IMR-90 (cell line): ENCODE data around the gene PLXNA1. TPM values are rescaled to one million over a fixed set of nuclear protein-coding genes. Genes with fewer than 3 reads are reported as not detected.

Experiments used
- ATAC-seq: fragments of 200-7000 bp; cut with Tn5 transposase; 2 replicates; pipeline ENCODE4 v1.9.1; 2020; ENCODE audit warnings: low read depth, mild to moderate bottlenecking, moderate library complexity
- BruUV-seq: library from RNA; stranded (reverse); fragments of 400-500 nt; replicated peaks from 2 replicates; lab custom pipeline; 2021; lab: Mats Ljungman, UMichigan
- CTCF ChIA-PET: fragments of 300-600 bp; formaldehyde crosslinking; extraction: SDS; loops from one replicate; lab custom pipeline; 2021; ENCODE audit warnings: antibody characterized with exemption; lab: Yijun Ruan, JAX
- POLR2A ChIA-PET: fragments of 300-600 bp; sonication (Branson Sonifier 250); formaldehyde crosslinking; loops from one replicate; lab custom pipeline; 2022; ENCODE audit warnings: antibody characterized with exemption; ENCODE audit not compliant: unreplicated experiment; lab: Charles Lee
- DNase-seq: peaks from one replicate; pipeline ENCODE4 v3.0.0; 2013
- H2AFZ ChIP-seq: replicated peaks from 2 replicates; pipeline ENCODE3; 2013; ENCODE audit warnings: low read length, mild to moderate bottlenecking; ENCODE audit not compliant: poor library complexity
- H2AK5ac ChIP-seq: 2 replicates; pipeline ENCODE4 v1.6.1; 2013; ENCODE audit warnings: low read depth, low read length, inconsistent platforms
- H2AK9ac ChIP-seq: replicated peaks from 2 replicates; pipeline ENCODE3; 2013; ENCODE audit warnings: mild to moderate bottlenecking, low read depth, low read length, moderate library complexity; ENCODE audit not compliant: poor library complexity
- H2BK120ac ChIP-seq: 2 replicates; pipeline ENCODE4 v1.6.1; 2013; ENCODE audit warnings: low read depth, low read length, inconsistent platforms
- H2BK15ac ChIP-seq: 3 replicates; pipeline ENCODE4 v1.6.1; 2013; ENCODE audit warnings: low read depth, low read length, inconsistent platforms
- H2BK20ac ChIP-seq: 2 replicates; pipeline ENCODE4 v1.6.1; 2013; ENCODE audit warnings: low read depth, mild to moderate bottlenecking, inconsistent platforms, low read length, moderate library complexity
- H2BK5ac ChIP-seq: 2 replicates; pipeline ENCODE4 v1.6.1; 2013; ENCODE audit warnings: mild to moderate bottlenecking, low read depth, low read length, inconsistent platforms; ENCODE audit not compliant: poor library complexity, severe bottlenecking
- H3K14ac ChIP-seq: replicated peaks from 2 replicates; pipeline ENCODE4 v1.6.1; 2013; ENCODE audit warnings: low read depth, low read length, inconsistent platforms
- H3K18ac ChIP-seq: 2 replicates; pipeline ENCODE4 v1.6.1; 2013; ENCODE audit warnings: low read depth, low read length, control low read depth
- H3K23ac ChIP-seq: 2 replicates; pipeline ENCODE4 v1.6.1; 2013; ENCODE audit warnings: low read depth, low read length, inconsistent platforms
- H3K27ac ChIP-seq: 2 replicates; pipeline ENCODE4 v1.5.1; 2013; ENCODE audit warnings: mild to moderate bottlenecking, control low read depth, low read length; ENCODE audit not compliant: insufficient read depth
- H3K27me3 ChIP-seq: 2 replicates; pipeline ENCODE4 v1.6.1; 2013; ENCODE audit warnings: low read length; ENCODE audit not compliant: control insufficient read depth, insufficient read depth
- H3K36me3 ChIP-seq: 2 replicates; pipeline ENCODE4 v1.6.1; 2013; ENCODE audit warnings: low read length, mixed read lengths; ENCODE audit not compliant: control insufficient read depth, insufficient read depth
- H3K4ac ChIP-seq: 2 replicates; pipeline ENCODE4 v1.6.1; 2013; ENCODE audit warnings: low read depth, low read length, inconsistent platforms
- H3K4me1 ChIP-seq: 2 replicates; pipeline ENCODE4 v1.6.1; 2013; ENCODE audit warnings: low read length, mixed read lengths; ENCODE audit not compliant: control insufficient read depth, insufficient read depth
- H3K4me2 ChIP-seq: 2 replicates; pipeline ENCODE4 v1.6.1; 2013; ENCODE audit warnings: low read depth, mild to moderate bottlenecking, control low read depth, low read length, moderate library complexity
- H3K4me3 ChIP-seq: 2 replicates; pipeline ENCODE4 v1.5.1; 2013; ENCODE audit warnings: low read depth, mild to moderate bottlenecking, control low read depth, low read length, moderate library complexity; ENCODE audit not compliant: insufficient read depth
- H3K56ac ChIP-seq: 2 replicates; pipeline ENCODE4 v1.6.1; 2013; ENCODE audit warnings: low read length, inconsistent platforms; ENCODE audit not compliant: insufficient read depth; ENCODE audit errors: extremely low read depth
- H3K79me1 ChIP-seq, 2 experiments: 2 replicates each; pipeline ENCODE4 v1.6.1; 2013; ENCODE audit warnings: low read length in 2 of 2, inconsistent platforms in 1 of 2, low read depth in 1 of 2
- H3K9ac ChIP-seq: 2 replicates; pipeline ENCODE4 v1.6.1; 2013; ENCODE audit warnings: low read depth, low read length, control low read depth
- H3K9me1 ChIP-seq: 2 replicates; pipeline ENCODE4 v1.6.1; 2013; ENCODE audit warnings: low read length, inconsistent platforms; ENCODE audit not compliant: insufficient read depth
- H3K9me3 ChIP-seq: 2 replicates; pipeline ENCODE4 v1.6.1; 2013; ENCODE audit warnings: low read length; ENCODE audit not compliant: control insufficient read depth, insufficient read depth
- H4K20me1 ChIP-seq: 2 replicates; pipeline ENCODE4 v1.6.1; 2013; ENCODE audit warnings: low read length, inconsistent platforms; ENCODE audit not compliant: insufficient read depth
- H4K5ac ChIP-seq: 2 replicates; pipeline ENCODE4 v1.6.1; 2013; ENCODE audit warnings: mild to moderate bottlenecking, low read depth, low read length, control low read depth
- H4K8ac ChIP-seq, 2 experiments: 2 replicates each; pipeline ENCODE4 v1.6.1; 2013; ENCODE audit warnings: low read depth in 2 of 2, low read length in 2 of 2, control low read depth in 1 of 2, inconsistent platforms in 1 of 2
- H4K91ac ChIP-seq: 2 replicates; pipeline ENCODE4 v1.6.1; 2013; ENCODE audit warnings: low read depth, low read length, inconsistent platforms; ENCODE audit not compliant: insufficient read depth
- BHLHE40 ChIP-seq: fragments of 150-350 bp; IDR thresholded peaks from 2 replicates; pipeline ENCODE4 v1.6.1; 2016; ENCODE audit warnings: mild to moderate bottlenecking, low read depth, low read length
- CEBPB ChIP-seq: IDR thresholded peaks from 2 replicates; pipeline ENCODE4 v1.6.1; 2012; ENCODE audit warnings: low read depth, low read length, improper control_type of control experiment
- CHD1 ChIP-seq: IDR thresholded peaks from 2 replicates; pipeline ENCODE4 v1.6.1; 2012; ENCODE audit warnings: low read depth, low read length, improper control_type of control experiment
- FOS ChIP-seq: fragments of 150-350 bp; IDR thresholded peaks from 2 replicates; pipeline ENCODE4 v1.6.1; 2016; ENCODE audit warnings: low read depth, low read length
- MAFK ChIP-seq: IDR thresholded peaks from 2 replicates; pipeline ENCODE4 v1.6.1; 2012; ENCODE audit warnings: low read depth, low read length, improper control_type of control experiment
- MAZ ChIP-seq: IDR thresholded peaks from 2 replicates; pipeline ENCODE4 v1.6.1; 2012; ENCODE audit warnings: low read depth, mild to moderate bottlenecking, low read length, improper control_type of control experiment, moderate library complexity, borderline replicate concordance
- POLR2A ChIP-seq: IDR thresholded peaks from 2 replicates; pipeline ENCODE4 v1.6.1; 2012; ENCODE audit warnings: mild to moderate bottlenecking, low read depth, low read length
- RCOR1 ChIP-seq: IDR thresholded peaks from 2 replicates; pipeline ENCODE4 v1.6.1; 2012; ENCODE audit warnings: mild to moderate bottlenecking, low read length, improper control_type of control experiment; ENCODE audit not compliant: insufficient replicate concordance
- WGBS, 2 experiments: methylation state at CpG; one replicate each; pipeline versions ENCODE4 v1.1.5 to v1.1.7; 2013; ENCODE audit warnings: missing lambda C conversion rate in 2 of 2; ENCODE audit not compliant: insufficient read length in 1 of 2; ENCODE audit errors: extremely low coverage in 2 of 2; 5-methylcytosine and 5-hydroxymethylcytosine counted together
- dilution Hi-C: fragments of 300-500 bp; cut with HindIII; formaldehyde crosslinking; loops from one replicate; pipeline ENCODE4 v1.14.3; 2018; ENCODE audit warnings: low sequenced_read_pairs; ENCODE audit not compliant: unreplicated experiment
- in situ Hi-C: fragments of 300-500 bp; cut with MboI; formaldehyde crosslinking; loops from 3 replicates; pipeline ENCODE4 v1.14.3; 2019; ENCODE audit warnings: low sequenced_read_pairs, inconsistent platforms, mixed read lengths
- intact Hi-C: fragments of 100-400 bp; cut with micrococcal nuclease; formaldehyde crosslinking; loops from 2 replicates; pipeline ENCODE4 v1.10.0; 2022
- polyA plus RNA-seq, 3 experiments: library from polyadenylated mRNA; depleted of rRNA; stranded (reverse); fragments of >200 nt; gene quantifications; 2 replicates each; pipeline ENCODE4 v1.2.3, GENCODE V29; 2012; ENCODE audit warnings: low replicate concordance in 1 of 3
- total RNA-seq: library from RNA; depleted of rRNA; stranded (reverse); fragments of >200 nt; gene quantifications from 2 replicates; pipeline ENCODE4 v1.2.3, GENCODE V29; 2012
- TF ChIP-seq, protein P1 (sequence below): fragments of 150-350 bp; IDR thresholded peaks from 2 replicates; pipeline ENCODE4 v1.6.1; 2017; ENCODE audit warnings: mild to moderate bottlenecking, antibody characterized with exemption, low read length, low read depth
- TF ChIP-seq, protein P2 (sequence below): conservative IDR thresholded peaks from 2 replicates; pipeline ENCODE4 v1.5.1; 2012; ENCODE audit warnings: mild to moderate bottlenecking, low read depth, low read length, improper control_type of control experiment

Gene PLXNA1
- total and polyA plus RNA-seq, 2 of the 4 experiments (the other 2 are of a cell fraction): 13.6 to 49.4 TPM

DNA sequence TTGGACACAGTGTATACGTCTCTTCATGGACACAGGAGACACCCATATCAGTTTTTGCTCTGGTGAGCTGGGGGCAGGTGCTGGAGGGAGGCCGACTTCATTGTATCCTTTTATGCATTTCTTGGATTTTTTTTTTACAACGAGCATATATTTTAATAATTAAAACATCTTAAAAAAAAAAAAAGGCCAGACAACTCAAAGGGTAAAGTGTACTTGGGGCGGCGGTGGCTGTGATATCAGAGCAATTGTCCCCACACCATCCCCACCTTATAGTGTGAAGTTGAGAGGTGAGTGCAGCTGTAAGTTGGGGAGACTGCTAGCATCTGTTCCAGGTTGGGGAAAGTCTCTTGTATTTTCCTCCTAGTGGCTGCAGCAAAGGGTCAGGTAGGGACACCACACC, 12.0 kb upstream of the PLXNA1 start:
- H2AK5ac ChIP-seq: no peak overlapping the region
- H2AFZ ChIP-seq: peak overlapping the region; percentile 27
- no peaks in the 10 kb centered on the region for H3K36me3 ChIP-seq
- H2BK20ac ChIP-seq: no peak overlapping the region
- H3K79me1 ChIP-seq: no peaks in the 10 kb centered on the region
- peaks cover 12% of the 10 kb centered on the region for H3K4me1 ChIP-seq
- ChIA-PET POLR2A (no interaction called here), CTCF (interaction anchor here (1.6 kb wide), 1 partner anchor 11 kb away, joined by 4 read pairs; no protein-coding TSS in a partner anchor)
- no peak overlapping the region for H4K91ac ChIP-seq
- no peak overlapping the region for H3K56ac ChIP-seq
- ATAC-seq (no peak), DNase-seq (no peak)
- no peak overlapping the region for H3K4me3 ChIP-seq
- dilution Hi-C loops: no loop called here
- peak overlapping the region; percentile 41; the same call in 1 of the 2 replicates for H2BK120ac ChIP-seq
- TF ChIP-seq BHLHE40 (no peak), CEBPB (no peak), RCOR1 (no peak), MAZ (no peak), POLR2A (no peak), FOS (no peak), MAFK (no peak), CHD1 (no peak)
- TF ChIP-seq, protein P1, sequence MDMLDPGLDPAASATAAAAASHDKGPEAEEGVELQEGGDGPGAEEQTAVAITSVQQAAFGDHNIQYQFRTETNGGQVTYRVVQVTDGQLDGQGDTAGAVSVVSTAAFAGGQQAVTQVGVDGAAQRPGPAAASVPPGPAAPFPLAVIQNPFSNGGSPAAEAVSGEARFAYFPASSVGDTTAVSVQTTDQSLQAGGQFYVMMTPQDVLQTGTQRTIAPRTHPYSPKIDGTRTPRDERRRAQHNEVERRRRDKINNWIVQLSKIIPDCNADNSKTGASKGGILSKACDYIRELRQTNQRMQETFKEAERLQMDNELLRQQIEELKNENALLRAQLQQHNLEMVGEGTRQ: no peak
- TF ChIP-seq, protein P2, sequence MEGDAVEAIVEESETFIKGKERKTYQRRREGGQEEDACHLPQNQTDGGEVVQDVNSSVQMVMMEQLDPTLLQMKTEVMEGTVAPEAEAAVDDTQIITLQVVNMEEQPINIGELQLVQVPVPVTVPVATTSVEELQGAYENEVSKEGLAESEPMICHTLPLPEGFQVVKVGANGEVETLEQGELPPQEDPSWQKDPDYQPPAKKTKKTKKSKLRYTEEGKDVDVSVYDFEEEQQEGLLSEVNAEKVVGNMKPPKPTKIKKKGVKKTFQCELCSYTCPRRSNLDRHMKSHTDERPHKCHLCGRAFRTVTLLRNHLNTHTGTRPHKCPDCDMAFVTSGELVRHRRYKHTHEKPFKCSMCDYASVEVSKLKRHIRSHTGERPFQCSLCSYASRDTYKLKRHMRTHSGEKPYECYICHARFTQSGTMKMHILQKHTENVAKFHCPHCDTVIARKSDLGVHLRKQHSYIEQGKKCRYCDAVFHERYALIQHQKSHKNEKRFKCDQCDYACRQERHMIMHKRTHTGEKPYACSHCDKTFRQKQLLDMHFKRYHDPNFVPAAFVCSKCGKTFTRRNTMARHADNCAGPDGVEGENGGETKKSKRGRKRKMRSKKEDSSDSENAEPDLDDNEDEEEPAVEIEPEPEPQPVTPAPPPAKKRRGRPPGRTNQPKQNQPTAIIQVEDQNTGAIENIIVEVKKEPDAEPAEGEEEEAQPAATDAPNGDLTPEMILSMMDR: no peak
- H2BK15ac ChIP-seq: no peak overlapping the region
- no peaks in the 10 kb centered on the region; the same call in 1 of the 2 replicates for H3K9me1 ChIP-seq
- H3K27ac ChIP-seq: no peak overlapping the region
- H3K4ac ChIP-seq: no peak overlapping the region; the same call in 1 of the 2 replicates
- H3K23ac ChIP-seq: no peak overlapping the region
- H3K14ac ChIP-seq: no peak overlapping the region
- no peak overlapping the region for H4K5ac ChIP-seq
- H2AK9ac ChIP-seq: no peak overlapping the region
- no peak overlapping the region for H3K4me2 ChIP-seq
- no peaks in the 10 kb centered on the region; the same call in 1 of the 2 replicates for H3K27me3 ChIP-seq
- in situ Hi-C loops: no loop called here
- no peaks in the 10 kb centered on the region for H4K20me1 ChIP-seq
- no peak overlapping the region for H4K8ac ChIP-seq
- no peak overlapping the region for H3K18ac ChIP-seq
- H3K9ac ChIP-seq: no peak overlapping the region
- H2BK5ac ChIP-seq: no peak overlapping the region
- peaks cover 9% of the 10 kb centered on the region for H3K9me3 ChIP-seq
- intact Hi-C loops: no loop called here
- no TSS peak for BruUV-seq
- no CpG with 5 or more reads among the region's 5 CpGs for WGBS, 2 experiments
